Stomach (tissue), 4 donors: ENCODE data around the gene SCN7A.

Experiments
- CTCF ChIP-seq, 7 experiments: fragments of 450-650 bp in 4 of 7; fragments of 200-600 bp in 3 of 7; sonication (generic) in 3 of 7; IDR thresholded peaks; one replicate each; pipeline ENCODE4 v1.5.1; 2016 to 2019; ENCODE audit warnings: antibody characterized with exemption in 7 of 7, control low read depth in 2 of 7, mild to moderate bottlenecking in 1 of 7
- EP300 ChIP-seq: sonication (generic); formaldehyde crosslinking; IDR thresholded peaks from one replicate; pipeline ENCODE4 v1.6.1; 2017; ENCODE audit warnings: antibody characterized with exemption
- POLR2A ChIP-seq, 4 donors: fragments of 450-650 bp; IDR thresholded peaks; one replicate each; pipeline ENCODE4 v1.6.1; 2016; ENCODE audit warnings: antibody characterized with exemption in 4 of 4, control low read depth in 2 of 4, mild to moderate bottlenecking in 1 of 4, moderate library complexity in 1 of 4
- POLR2AphosphoS5 ChIP-seq, 3 donors: sonication (generic); formaldehyde crosslinking; IDR thresholded peaks; one replicate each; pipeline ENCODE4 v1.6.1; 2016; ENCODE audit warnings: antibody characterized with exemption in 3 of 3

GRCh38 chr2:166463640-166464039, 30.4 kb downstream of the SCN7A start:
- no peak for TF ChIP-seq POLR2AphosphoS5 (IDR thresholded peaks at IDR 0.05)
- no peak for TF ChIP-seq CTCF (IDR thresholded peaks at IDR 0.05)
- TF ChIP-seq POLR2A (IDR thresholded peaks at IDR 0.05), result no peak
- no peak for TF ChIP-seq EP300
